ENCODE data around the gene PPP1R16B.
A peak's percentile ranks its signal among the peaks of the same experiment; 100 is the strongest.

Gene PPP1R16B

GRCh38 chr20:38867062-38867359, 61.5 kb downstream of the PPP1R16B start:
- peak; percentile 56 for FAIRE-seq
- no peak for DNase-seq (ENCODE audit: insufficient read length, low spot score)
- TF ChIP-seq POLR2AphosphoS5 (IDR thresholded peaks at IDR 0.05; ENCODE audit: low read depth, low read length) = no peak
- no peak for TF ChIP-seq PAX5 (IDR thresholded peaks at IDR 0.05; ENCODE audit: insufficient read depth, low read length, severe bottlenecking)
- no peak for TF ChIP-seq POLR2A (IDR thresholded peaks at IDR 0.05; ENCODE audit: low read depth, low read length)
- no peak for TF ChIP-seq SPI1 (IDR thresholded peaks at IDR 0.05; ENCODE audit: low read depth, low read length)
- TF ChIP-seq POU2F2 (IDR thresholded peaks at IDR 0.05; ENCODE audit: low read depth, low read length) = no peak
- TF ChIP-seq TAF1 (IDR thresholded peaks at IDR 0.05; ENCODE audit: low read depth, low read length) = no peak

GRCh38 chr20:38870733-38871559, 65.4 kb downstream of the PPP1R16B start:
- TF ChIP-seq POU2F2 (IDR thresholded peaks at IDR 0.05; ENCODE audit: low read depth, low read length) (no peak), POLR2AphosphoS5 (IDR thresholded peaks at IDR 0.05; ENCODE audit: low read depth, low read length) (no peak), TAF1 (IDR thresholded peaks at IDR 0.05; ENCODE audit: low read depth, low read length) (no peak), POLR2A (IDR thresholded peaks at IDR 0.05; ENCODE audit: low read depth, low read length) (no peak), PAX5 (IDR thresholded peaks at IDR 0.05; ENCODE audit: insufficient read depth, low read length, severe bottlenecking) (no peak), SPI1 (IDR thresholded peaks at IDR 0.05; ENCODE audit: low read depth, low read length) (no peak)
- DNase-seq (ENCODE audit: insufficient read length, low spot score) (no peak), FAIRE-seq (no peak)

DNA sequence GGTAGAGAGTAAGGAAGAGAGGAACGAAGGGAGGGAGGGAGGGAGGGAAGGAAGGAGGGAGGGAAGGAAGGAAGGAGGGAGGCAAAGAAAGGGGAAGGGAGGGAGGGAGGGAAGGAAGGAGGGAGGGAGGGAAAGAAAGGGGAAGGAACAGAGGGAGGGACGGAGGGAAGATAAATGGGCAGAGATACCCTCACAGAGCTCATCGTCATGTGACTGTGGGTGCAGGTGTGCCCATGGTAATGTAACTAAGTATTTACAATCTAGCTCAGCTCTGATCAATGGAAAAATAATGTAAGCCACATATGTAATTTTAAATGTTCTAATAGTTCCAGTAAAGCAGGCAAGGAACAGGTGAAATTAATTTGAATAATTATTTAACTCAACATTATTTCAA, 66.1 kb downstream of the PPP1R16B start:
- TF ChIP-seq POU2F2 (IDR thresholded peaks at IDR 0.05; ENCODE audit: low read depth, low read length) = no peak
- TF ChIP-seq POLR2AphosphoS5 (IDR thresholded peaks at IDR 0.05; ENCODE audit: low read depth, low read length) = no peak
- TF ChIP-seq TAF1 (IDR thresholded peaks at IDR 0.05; ENCODE audit: low read depth, low read length) = no peak
- no peak for TF ChIP-seq SPI1 (IDR thresholded peaks at IDR 0.05; ENCODE audit: low read depth, low read length)
- TF ChIP-seq POLR2A (IDR thresholded peaks at IDR 0.05; ENCODE audit: low read depth, low read length) = no peak
- FAIRE-seq (no peak), DNase-seq (ENCODE audit: insufficient read length, low spot score) (no peak)

DNA sequence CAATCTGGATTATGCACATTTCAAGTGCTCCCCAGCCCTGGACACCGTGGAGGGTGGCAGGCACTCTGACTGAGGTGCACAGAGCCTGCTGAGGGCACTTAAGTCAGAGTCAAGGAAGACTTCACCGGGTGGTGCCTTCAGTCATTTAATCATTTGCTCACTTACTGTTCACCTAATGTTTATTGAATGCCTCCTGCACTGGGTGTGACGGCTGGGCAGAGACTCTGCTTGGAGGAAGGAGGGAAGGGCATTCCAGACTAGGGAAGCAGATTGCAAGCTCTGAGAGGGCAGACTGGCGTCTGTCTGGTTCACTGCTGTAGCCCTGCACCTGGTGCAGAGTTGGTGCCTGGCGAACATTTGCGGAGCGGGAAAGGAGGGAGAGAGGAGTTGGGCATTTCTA, 66.5 kb downstream of the PPP1R16B start:
- TF ChIP-seq SPI1 (IDR thresholded peaks at IDR 0.05; ENCODE audit: low read depth, low read length) = no peak
- no peak for TF ChIP-seq TAF1 (IDR thresholded peaks at IDR 0.05; ENCODE audit: low read depth, low read length)
- TF ChIP-seq POLR2AphosphoS5 (IDR thresholded peaks at IDR 0.05; ENCODE audit: low read depth, low read length) = no peak
- DNase-seq (ENCODE audit: insufficient read length, low spot score) = no peak
- FAIRE-seq = peak; percentile 56

DNA sequence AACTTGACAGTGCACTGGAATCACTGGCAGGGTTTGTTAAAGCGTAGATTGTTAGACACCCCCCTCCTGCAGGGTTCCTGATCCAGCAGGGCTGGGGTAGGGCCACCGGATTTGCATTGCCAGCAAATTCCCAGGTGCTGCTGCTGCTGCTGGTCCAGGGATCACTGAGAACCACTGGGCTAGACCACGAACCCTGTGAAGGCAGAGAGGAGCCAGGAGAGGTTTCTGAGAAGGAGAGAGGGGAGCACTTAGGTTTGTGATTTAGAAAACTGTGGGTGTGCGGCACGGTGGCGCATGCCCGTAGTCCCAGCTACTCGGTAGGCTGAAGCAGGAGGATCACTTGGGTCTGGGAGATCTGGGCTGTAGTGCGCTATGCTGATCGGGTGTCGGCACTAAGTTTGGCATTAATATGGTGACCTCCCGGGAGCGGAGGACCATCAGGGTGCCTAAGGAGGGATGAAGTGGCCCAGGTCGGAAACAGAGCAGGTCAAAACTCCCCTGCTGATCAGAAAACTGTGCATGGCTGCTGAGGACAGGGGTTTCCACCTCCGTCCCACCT, 67.1 kb downstream of the PPP1R16B start:
- FAIRE-seq = no peak
- TF ChIP-seq SPI1 (IDR thresholded peaks at IDR 0.05; ENCODE audit: low read depth, low read length) (no peak), POU2F2 (IDR thresholded peaks at IDR 0.05; ENCODE audit: low read depth, low read length) (peak; percentile 44; the same call in 1 of the 2 replicates)
- DNase-seq (ENCODE audit: insufficient read length, low spot score) = no peak

DNA sequence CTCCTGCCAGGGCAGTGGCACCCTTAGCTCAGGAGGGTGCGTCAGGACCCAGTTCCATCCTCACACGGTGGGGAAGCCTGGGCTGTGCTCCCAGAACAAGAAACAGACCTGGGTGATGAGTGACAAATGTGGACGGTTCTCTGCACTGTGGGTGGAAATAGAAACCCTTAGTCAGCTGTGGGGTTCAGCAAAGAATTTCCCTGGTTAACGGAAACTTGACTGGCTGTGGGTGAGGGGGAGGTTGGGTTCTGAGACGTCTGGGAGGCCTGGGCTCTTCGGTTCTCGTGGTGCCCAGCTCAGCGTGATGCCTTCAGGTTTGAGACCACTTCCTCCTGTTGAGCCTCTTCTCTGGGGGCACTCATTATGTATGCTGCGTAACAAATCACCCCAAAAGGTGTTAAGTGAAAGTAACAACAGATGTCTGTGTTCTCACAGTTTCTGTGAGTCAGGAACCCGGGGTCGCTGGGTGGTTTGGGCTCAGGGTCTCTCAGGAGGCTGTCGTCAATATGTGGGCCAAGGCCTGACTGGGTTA, 67.6 kb downstream of the PPP1R16B start:
- DNase-seq (ENCODE audit: insufficient read length, low spot score) = peak; percentile 51
- peak; percentile 92 for FAIRE-seq
- TF ChIP-seq SPI1 (IDR thresholded peaks at IDR 0.05; ENCODE audit: low read depth, low read length) = peak; percentile 79
- peak; percentile 85 for TF ChIP-seq POLR2AphosphoS5 (IDR thresholded peaks at IDR 0.05; ENCODE audit: low read depth, low read length)
- peak; percentile 60; the same call in 1 of the 2 replicates for TF ChIP-seq TAF1 (IDR thresholded peaks at IDR 0.05; ENCODE audit: low read depth, low read length)
- TF ChIP-seq POU2F2 (IDR thresholded peaks at IDR 0.05; ENCODE audit: low read depth, low read length) = peak; percentile 28; the same call in 1 of the 2 replicates
- TF ChIP-seq POLR2A (IDR thresholded peaks at IDR 0.05; ENCODE audit: low read depth, low read length) = peak; percentile 79
- TF ChIP-seq PAX5 (IDR thresholded peaks at IDR 0.05; ENCODE audit: insufficient read depth, low read length, severe bottlenecking) = no peak

DNA sequence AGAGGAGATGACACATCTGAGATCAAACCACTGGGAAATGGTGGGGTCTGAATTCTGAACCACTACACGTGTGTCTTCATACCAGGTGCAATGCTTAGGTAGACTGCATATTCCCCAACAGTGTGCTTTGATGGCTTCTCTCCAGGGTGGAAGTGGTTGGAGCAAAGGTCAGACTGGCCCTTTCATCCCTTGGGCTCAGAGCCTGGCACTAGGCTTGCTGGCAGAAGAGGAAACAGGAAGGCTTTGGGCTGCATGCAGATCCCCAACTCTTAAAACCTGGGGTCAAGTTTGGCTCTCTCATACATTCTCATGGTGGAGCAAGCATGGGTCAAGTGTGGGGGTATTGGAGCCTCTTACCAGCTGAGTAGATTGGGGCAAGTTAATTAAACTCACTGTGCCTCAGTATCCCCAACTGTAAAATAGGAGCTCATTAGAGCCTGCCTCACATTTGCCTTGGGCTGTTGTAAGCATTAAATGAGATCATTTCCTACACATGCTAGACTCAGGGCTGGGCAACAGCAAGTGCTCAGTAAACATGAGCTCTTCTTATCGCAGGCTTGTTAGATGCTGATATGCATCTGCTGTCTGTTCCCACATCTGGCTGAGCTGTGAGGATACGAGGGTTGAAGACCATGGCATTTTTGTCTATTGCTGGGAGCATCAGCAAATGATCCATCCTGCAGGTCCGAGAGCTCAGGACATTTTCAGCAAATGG, 69.1 kb downstream of the PPP1R16B start:
- no peak for TF ChIP-seq PAX5 (IDR thresholded peaks at IDR 0.05; ENCODE audit: insufficient read depth, low read length, severe bottlenecking)
- TF ChIP-seq POLR2AphosphoS5 (IDR thresholded peaks at IDR 0.05; ENCODE audit: low read depth, low read length) = no peak
- FAIRE-seq (peak; percentile 87), DNase-seq (ENCODE audit: insufficient read length, low spot score) (no peak)

GRCh38 chr20:38875175-38875993, 69.9 kb downstream of the PPP1R16B start:
- TF ChIP-seq POU2F2 (IDR thresholded peaks at IDR 0.05; ENCODE audit: low read depth, low read length) (peak; percentile 48; the same call in 1 of the 2 replicates), SPI1 (IDR thresholded peaks at IDR 0.05; ENCODE audit: low read depth, low read length) (peak; percentile 46), PAX5 (IDR thresholded peaks at IDR 0.05; ENCODE audit: insufficient read depth, low read length, severe bottlenecking) (peak; percentile 49), POLR2AphosphoS5 (IDR thresholded peaks at IDR 0.05; ENCODE audit: low read depth, low read length) (peak; percentile 20; the same call in 1 of the 2 replicates), POLR2A (IDR thresholded peaks at IDR 0.05; ENCODE audit: low read depth, low read length) (peak; percentile 71), TAF1 (IDR thresholded peaks at IDR 0.05; ENCODE audit: low read depth, low read length) (peak; percentile 40; the same call in 1 of the 2 replicates)
- DNase-seq (ENCODE audit: insufficient read length, low spot score) = peak; percentile 60
- FAIRE-seq = peak; percentile 90

DNA sequence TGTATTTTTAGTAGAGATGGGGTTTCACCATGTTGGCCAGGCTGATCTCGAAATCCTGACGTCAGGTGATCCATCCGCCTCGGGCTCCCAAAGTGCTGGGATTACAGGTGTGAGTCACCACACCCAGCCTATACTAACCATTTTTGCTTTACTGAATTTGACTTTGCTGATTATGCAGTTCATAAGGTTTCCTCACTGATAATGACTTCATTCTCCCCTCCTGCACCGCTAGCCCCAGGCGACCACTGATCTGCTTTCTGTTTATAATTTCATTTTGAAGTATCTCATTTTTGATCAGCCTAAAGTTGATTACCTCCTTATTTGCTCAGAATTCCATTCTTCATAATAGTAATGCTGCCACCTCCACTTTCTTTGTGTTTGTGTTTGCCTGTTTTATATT, 72.0 kb downstream of the PPP1R16B start:
- no peak for TF ChIP-seq SPI1 (IDR thresholded peaks at IDR 0.05; ENCODE audit: low read depth, low read length)
- no peak for TF ChIP-seq TAF1 (IDR thresholded peaks at IDR 0.05; ENCODE audit: low read depth, low read length)
- TF ChIP-seq PAX5 (IDR thresholded peaks at IDR 0.05; ENCODE audit: insufficient read depth, low read length, severe bottlenecking) = no peak
- no peak for TF ChIP-seq POLR2A (IDR thresholded peaks at IDR 0.05; ENCODE audit: low read depth, low read length)
- TF ChIP-seq POU2F2 (IDR thresholded peaks at IDR 0.05; ENCODE audit: low read depth, low read length) = no peak
- TF ChIP-seq POLR2AphosphoS5 (IDR thresholded peaks at IDR 0.05; ENCODE audit: low read depth, low read length) = no peak
- FAIRE-seq = no peak
- DNase-seq (ENCODE audit: insufficient read length, low spot score) = no peak

Data from GM12891 (cell line).